ENCODE results near the gene CDC42. TPM values are rescaled to one million over a fixed set of nuclear protein-coding genes. Genes with fewer than 3 reads are reported as not detected.

Gene CDC42
- total RNA-seq, 1 donor from 2014 or later: 216 TPM

- H3K9me3 Mint-ChIP-seq (ENCODE audit: unreplicated experiment): no peaks in the 10 kb centered on the region
- no peak for DNase-seq (ENCODE audit: extremely low spot score, unreplicated experiment)
- H3K27ac Mint-ChIP-seq (ENCODE audit: unreplicated experiment): no peak overlapping the region
- no peak for TF ChIP-seq CTCF (IDR thresholded peaks at IDR 0.05)
- no peaks in the 10 kb centered on the region for H3K27me3 Mint-ChIP-seq (ENCODE audit: unreplicated experiment)
- H3K4me3 Mint-ChIP-seq (ENCODE audit: unreplicated experiment): no peak overlapping the region
- peaks cover 20% of the 10 kb centered on the region for H3K4me1 Mint-ChIP-seq (ENCODE audit: unreplicated experiment)
- peaks cover 11% of the 10 kb centered on the region for H3K36me3 Mint-ChIP-seq (ENCODE audit: unreplicated experiment)
These were observed 67.9 kb downstream of the CDC42 start for GRCh38 chr1:22120469-22120790.

- no peak for TF ChIP-seq CTCF (IDR thresholded peaks at IDR 0.05)
- Mint-ChIP-seq H3K4me1 (ENCODE audit: unreplicated experiment) (peaks cover 19% of the 10 kb centered on the region), H3K4me3 (ENCODE audit: unreplicated experiment) (no peak overlapping the region), H3K9me3 (ENCODE audit: unreplicated experiment) (no peaks in the 10 kb centered on the region), H3K27me3 (ENCODE audit: unreplicated experiment) (no peaks in the 10 kb centered on the region), H3K27ac (ENCODE audit: unreplicated experiment) (no peak overlapping the region), H3K36me3 (ENCODE audit: unreplicated experiment) (peaks cover 9% of the 10 kb centered on the region)
- DNase-seq (ENCODE audit: extremely low spot score, unreplicated experiment): no peak
These were observed 69.0 kb downstream of the CDC42 start for GRCh38 chr1:22121421-22121911.

- H3K9me3 Mint-ChIP-seq (ENCODE audit: unreplicated experiment): no peaks in the 10 kb centered on the region
- no peak for DNase-seq (ENCODE audit: extremely low spot score, unreplicated experiment)
- peak overlapping the region; percentile 11 for H3K27ac Mint-ChIP-seq (ENCODE audit: unreplicated experiment)
- H3K4me1 Mint-ChIP-seq (ENCODE audit: unreplicated experiment): peaks cover 16% of the 10 kb centered on the region
- peaks cover 9% of the 10 kb centered on the region for H3K36me3 Mint-ChIP-seq (ENCODE audit: unreplicated experiment)
- no peak for TF ChIP-seq CTCF (IDR thresholded peaks at IDR 0.05)
- H3K4me3 Mint-ChIP-seq (ENCODE audit: unreplicated experiment): no peak overlapping the region
- H3K27me3 Mint-ChIP-seq (ENCODE audit: unreplicated experiment): no peaks in the 10 kb centered on the region
These were observed 70.0 kb downstream of the CDC42 start for GRCh38 chr1:22122273-22123070.

GRCh38 chr1:22123071-22123390 is 70.5 kb downstream of the CDC42 start:
- no peak for TF ChIP-seq CTCF (IDR thresholded peaks at IDR 0.05)
- no peaks in the 10 kb centered on the region for H3K9me3 Mint-ChIP-seq (ENCODE audit: unreplicated experiment)
- H3K36me3 Mint-ChIP-seq (ENCODE audit: unreplicated experiment): peaks cover 6% of the 10 kb centered on the region
- H3K27ac Mint-ChIP-seq (ENCODE audit: unreplicated experiment): no peak overlapping the region
- H3K4me3 Mint-ChIP-seq (ENCODE audit: unreplicated experiment): no peak overlapping the region
- peaks cover 12% of the 10 kb centered on the region for H3K4me1 Mint-ChIP-seq (ENCODE audit: unreplicated experiment)
- no peaks in the 10 kb centered on the region for H3K27me3 Mint-ChIP-seq (ENCODE audit: unreplicated experiment)
- no peak for DNase-seq (ENCODE audit: extremely low spot score, unreplicated experiment)

- H3K36me3 Mint-ChIP-seq (ENCODE audit: unreplicated experiment): peaks cover 5% of the 10 kb centered on the region
- no peak overlapping the region for H3K27ac Mint-ChIP-seq (ENCODE audit: unreplicated experiment)
- H3K9me3 Mint-ChIP-seq (ENCODE audit: unreplicated experiment): no peaks in the 10 kb centered on the region
- DNase-seq (ENCODE audit: extremely low spot score, unreplicated experiment): no peak
- peaks cover 12% of the 10 kb centered on the region for H3K4me1 Mint-ChIP-seq (ENCODE audit: unreplicated experiment)
- TF ChIP-seq CTCF (IDR thresholded peaks at IDR 0.05): no peak
- no peak overlapping the region for H3K4me3 Mint-ChIP-seq (ENCODE audit: unreplicated experiment)
- no peaks in the 10 kb centered on the region for H3K27me3 Mint-ChIP-seq (ENCODE audit: unreplicated experiment)
These were observed 71.4 kb downstream of the CDC42 start for GRCh38 chr1:22123901-22124404.
